ENCODE measurements around the gene RPL29. TPM values are rescaled to one million over a fixed set of nuclear protein-coding genes. Genes with fewer than 3 reads are reported as not detected.

The RPL29 gene
- total and polyA plus RNA-seq, 7 experiments from 2014 or later, result 1,152 to 2,133 (median 1,556) TPM

DNA sequence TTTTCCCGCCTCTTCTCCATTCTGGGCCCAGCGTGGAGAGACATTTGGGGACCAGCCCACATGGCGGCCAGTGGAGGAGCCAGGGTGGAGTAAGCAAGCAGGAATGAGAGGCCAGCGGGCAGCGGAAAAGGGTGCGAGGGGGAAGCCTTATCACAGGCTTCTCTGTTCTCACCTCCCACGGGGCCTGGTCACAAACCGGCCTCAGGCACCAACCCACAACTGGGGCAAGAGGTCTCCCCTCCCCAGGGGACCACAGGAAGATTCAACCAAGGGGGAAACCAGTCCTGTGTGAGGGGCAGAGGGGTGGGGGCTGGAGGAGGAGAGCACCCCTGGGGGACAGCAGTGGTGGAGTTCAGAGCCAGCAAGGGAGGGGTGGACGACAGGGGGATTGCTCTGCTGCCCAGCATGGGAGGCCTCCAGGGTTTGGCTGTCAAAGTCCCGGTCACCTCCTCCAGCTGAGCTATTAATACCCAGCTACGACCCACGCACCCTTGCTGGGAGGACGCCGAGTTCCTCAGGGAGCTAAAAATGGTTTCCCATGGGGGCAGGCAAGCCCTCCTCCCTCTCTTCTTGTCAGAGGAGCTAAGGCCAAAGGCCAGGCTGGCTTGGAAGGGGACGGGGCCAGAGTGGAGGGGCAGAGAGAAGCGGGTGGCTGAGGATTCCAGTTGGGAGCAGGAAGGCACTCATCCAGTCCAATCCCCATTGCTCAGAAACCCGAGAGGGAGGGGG, 23.8 kb upstream of the RPL29 start:
- Histone ChIP-seq H3K9me3 (ENCODE audit: control insufficient read depth in 2 of 3, low read length in 3 of 3) (no peaks in the 10 kb centered on the region), H3K4me1 (ENCODE audit: control insufficient read depth in 2 of 2, insufficient read depth in 2 of 2, low read length in 2 of 2) (no peaks in the 10 kb centered on the region), H3K27ac (ENCODE audit: low read depth, low read length) (no peak overlapping the region), H3K36me3 (ENCODE audit: control insufficient read depth in 2 of 3, insufficient read depth in 3 of 3, low read length in 3 of 3) (no peaks in the 10 kb centered on the region), H3K27me3 (ENCODE audit: control insufficient read depth in 2 of 2, insufficient read depth in 2 of 2, low read length in 2 of 2) (no peaks in the 10 kb centered on the region), H3K4me3 (ENCODE audit: low read length) (no peak overlapping the region)
- ChIA-PET POLR2A (no interaction called here), CTCF (no interaction called here)
- intact Hi-C loops (cut with micrococcal nuclease), result no loop called here
- ATAC-seq (no peak), DNase-seq (no peak)
- Mint-ChIP-seq H3K9me3 (no peaks in the 10 kb centered on the region), H3K36me3 (no peaks in the 10 kb centered on the region), H3K27ac (no peak overlapping the region), H3K27me3 (no peaks in the 10 kb centered on the region), H3K4me1 (peaks cover 0 to 6% (median 0%) of the 10 kb centered on the region in 7 donors), H3K4me3 (no peak overlapping the region)

DNA sequence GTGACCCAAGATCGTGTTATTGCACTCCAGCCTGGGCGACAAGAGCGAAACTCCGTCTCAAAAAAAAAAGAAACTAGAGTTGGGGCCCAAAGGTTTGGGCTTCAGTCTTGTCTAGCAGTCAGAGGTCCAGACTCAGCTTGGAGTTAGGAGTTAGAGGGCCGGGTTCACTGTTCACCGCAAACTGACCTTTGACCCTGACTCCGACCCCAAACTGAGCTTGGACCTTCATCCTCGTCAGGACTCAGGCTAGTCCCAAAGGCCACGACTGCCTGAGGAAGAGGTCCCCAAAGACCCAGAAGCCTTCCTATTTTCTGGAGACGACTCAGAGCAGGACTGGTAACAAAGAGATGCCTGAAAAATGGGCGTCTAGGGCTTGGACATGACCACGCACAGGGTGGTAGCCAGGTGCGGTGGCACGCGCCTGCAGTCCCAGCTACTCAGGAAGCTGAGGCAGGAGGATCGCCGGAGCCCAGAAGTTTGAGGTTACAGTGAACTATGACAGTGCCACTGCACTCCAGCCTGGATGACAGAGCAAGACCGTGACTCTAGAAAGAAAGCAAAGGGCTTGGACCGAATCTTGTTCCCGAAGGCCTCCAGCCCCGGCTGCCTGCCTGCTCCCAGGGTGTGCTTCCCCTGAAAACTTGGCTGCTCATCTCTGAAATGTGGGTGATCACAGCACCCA, 22.8 kb upstream of the RPL29 start:
- ATAC-seq, result no peak
- ChIA-PET POLR2A (no interaction called here), CTCF (no interaction called here)
- intact Hi-C loops (cut with micrococcal nuclease), result no loop called here
- peaks cover 0 to 6% (median 0%) of the 10 kb centered on the region in 7 donors for H3K4me1 Mint-ChIP-seq
- no peaks in the 10 kb centered on the region for H3K27me3 Mint-ChIP-seq
- no peaks in the 10 kb centered on the region for H3K9me3 Mint-ChIP-seq
- no peak for DNase-seq
- no peaks in the 10 kb centered on the region for H3K36me3 ChIP-seq (ENCODE audit: control insufficient read depth in 2 of 3, insufficient read depth in 3 of 3, low read length in 3 of 3)
- no peaks in the 10 kb centered on the region for H3K9me3 ChIP-seq (ENCODE audit: control insufficient read depth in 2 of 3, low read length in 3 of 3)
- H3K27me3 ChIP-seq (ENCODE audit: control insufficient read depth in 2 of 2, insufficient read depth in 2 of 2, low read length in 2 of 2), result no peaks in the 10 kb centered on the region
- no peaks in the 10 kb centered on the region for H3K36me3 Mint-ChIP-seq
- no peak overlapping the region for H3K4me3 ChIP-seq (ENCODE audit: low read length)
- H3K4me3 Mint-ChIP-seq, result no peak overlapping the region
- no peak overlapping the region for H3K27ac ChIP-seq (ENCODE audit: low read depth, low read length)
- H3K4me1 ChIP-seq (ENCODE audit: control insufficient read depth in 2 of 2, insufficient read depth in 2 of 2, low read length in 2 of 2), result no peaks in the 10 kb centered on the region
- no peak overlapping the region for H3K27ac Mint-ChIP-seq

DNA sequence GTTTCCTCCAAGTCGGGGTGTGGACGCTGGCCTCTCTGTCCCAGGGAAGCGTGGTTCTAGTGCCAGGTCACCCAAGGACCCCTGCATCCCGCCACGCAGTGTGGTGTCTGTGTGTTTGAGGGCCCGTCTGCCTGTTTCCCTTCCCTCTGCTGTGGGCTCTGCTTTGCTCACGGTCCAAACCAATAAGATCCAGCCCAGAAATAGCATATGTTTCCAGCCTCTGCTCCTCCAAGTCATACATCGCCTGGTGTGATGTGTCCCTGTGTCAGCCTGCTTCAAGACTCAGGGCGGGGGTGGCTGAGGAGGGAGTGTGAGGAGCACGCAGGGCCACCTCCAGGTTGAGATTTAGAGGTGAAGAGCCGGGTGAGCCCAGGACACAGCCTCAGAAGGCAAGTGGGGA, 21.9 kb upstream of the RPL29 start:
- no peaks in the 10 kb centered on the region for H3K27me3 Mint-ChIP-seq
- Histone ChIP-seq H3K9me3 (ENCODE audit: control insufficient read depth in 2 of 3, low read length in 3 of 3) (no peaks in the 10 kb centered on the region), H3K4me1 (ENCODE audit: control insufficient read depth in 2 of 2, insufficient read depth in 2 of 2, low read length in 2 of 2) (no peaks in the 10 kb centered on the region), H3K4me3 (ENCODE audit: low read length) (no peak overlapping the region), H3K27me3 (ENCODE audit: control insufficient read depth in 2 of 2, insufficient read depth in 2 of 2, low read length in 2 of 2) (no peaks in the 10 kb centered on the region), H3K36me3 (ENCODE audit: control insufficient read depth in 2 of 3, insufficient read depth in 3 of 3, low read length in 3 of 3) (no peaks in the 10 kb centered on the region), H3K27ac (ENCODE audit: low read depth, low read length) (no peak overlapping the region)
- H3K27ac Mint-ChIP-seq, result no peak overlapping the region
- no peaks in the 10 kb centered on the region for H3K9me3 Mint-ChIP-seq
- H3K4me1 Mint-ChIP-seq, result peaks cover 0 to 6% (median 0%) of the 10 kb centered on the region in 7 donors
- no peak for DNase-seq
- intact Hi-C loops (cut with micrococcal nuclease), result no loop called here
- ChIA-PET CTCF (interaction anchor here (1.0 to 1.5 kb wide), 3 partner anchors 12 to 45 kb away, joined by 3 to 4 read pairs (median 3); partner anchors contain the start of gene DUSP7), POLR2A (no interaction called here)
- no peak for ATAC-seq
- no peaks in the 10 kb centered on the region for H3K36me3 Mint-ChIP-seq
- no peak overlapping the region for H3K4me3 Mint-ChIP-seq

DNA sequence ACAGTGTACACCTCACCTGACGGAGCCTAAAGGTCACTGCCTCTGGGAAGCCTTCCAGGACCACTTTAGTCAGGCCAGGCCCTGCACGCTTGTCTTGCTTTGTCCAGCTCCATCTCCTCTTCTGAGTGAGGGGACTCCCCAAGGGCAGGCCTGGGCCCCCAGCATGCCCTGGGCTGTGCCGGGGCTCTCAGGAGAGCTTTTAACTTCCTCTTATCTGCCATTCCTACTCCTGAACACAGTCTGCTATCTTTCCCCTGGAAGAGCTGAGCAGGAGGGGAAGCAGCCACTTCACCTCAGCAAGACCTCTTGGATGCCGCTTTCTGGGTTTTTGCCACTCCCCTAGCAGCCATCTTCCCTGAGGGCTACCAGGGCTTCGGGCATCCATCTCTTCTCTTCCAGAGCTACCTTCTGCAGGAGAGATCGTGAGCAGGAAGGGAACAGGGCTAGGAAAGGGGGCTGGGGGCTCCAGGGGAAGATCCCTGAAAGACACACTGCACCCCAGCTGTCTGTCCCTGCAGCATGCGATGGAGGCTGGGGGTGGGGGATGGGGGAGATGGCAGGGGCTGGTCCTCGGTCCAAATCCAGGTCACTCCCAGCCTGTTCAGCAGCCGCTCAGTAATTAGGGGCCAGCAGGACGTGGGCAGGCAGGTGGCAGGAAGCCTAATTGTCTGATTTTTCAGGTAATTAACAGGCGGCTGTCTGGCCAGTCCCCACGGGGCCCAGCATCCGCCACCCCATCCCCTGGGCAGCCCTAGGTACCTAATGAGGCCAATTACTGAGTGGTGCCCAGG, 19.9 kb upstream of the RPL29 start:
- Mint-ChIP-seq H3K36me3 (peaks cover 0 to 4% (median 0%) of the 10 kb centered on the region in 5 donors), H3K4me1 (no peaks in the 10 kb centered on the region), H3K27me3 (no peaks in the 10 kb centered on the region), H3K9me3 (peaks cover 0 to 2% (median 0%) of the 10 kb centered on the region in 11 donors), H3K27ac (peak overlapping the region in 1 of 9 donors; percentile 72), H3K4me3 (no peak overlapping the region)
- H3K27me3 ChIP-seq (ENCODE audit: control insufficient read depth in 2 of 2, insufficient read depth in 2 of 2, low read length in 2 of 2), result no peaks in the 10 kb centered on the region
- H3K4me3 ChIP-seq (ENCODE audit: low read length), result no peak overlapping the region
- DNase-seq, result no peak
- H3K9me3 ChIP-seq (ENCODE audit: control insufficient read depth in 2 of 3, low read length in 3 of 3), result no peaks in the 10 kb centered on the region
- no peaks in the 10 kb centered on the region for H3K36me3 ChIP-seq (ENCODE audit: control insufficient read depth in 2 of 3, insufficient read depth in 3 of 3, low read length in 3 of 3)
- ATAC-seq, result no peak
- POLR2A ChIA-PET, result no interaction called here
- no peak overlapping the region for H3K27ac ChIP-seq (ENCODE audit: low read depth, low read length)
- intact Hi-C loops (cut with micrococcal nuclease), result no loop called here
- H3K4me1 ChIP-seq (ENCODE audit: control insufficient read depth in 2 of 2, insufficient read depth in 2 of 2, low read length in 2 of 2), result no peaks in the 10 kb centered on the region
- CTCF ChIA-PET, result interaction anchor here (0.6 to 1.5 kb wide), 3 partner anchors 37 to 444 kb away, joined by 4 to 5 read pairs (median 4); partner anchors contain the start of gene DUSP7

- Mint-ChIP-seq H3K27me3 (peaks cover 0 to 3% (median 0%) of the 10 kb centered on the region in 5 donors), H3K4me1 (no peaks in the 10 kb centered on the region), H3K4me3 (no peak overlapping the region), H3K36me3 (peaks cover 0 to 4% (median 0%) of the 10 kb centered on the region in 5 donors), H3K9me3 (peaks cover 0 to 2% (median 0%) of the 10 kb centered on the region in 11 donors), H3K27ac (no peak overlapping the region)
- ChIA-PET POLR2A (no interaction called here), CTCF (interaction anchor here (1.1 to 1.8 kb wide), 2 partner anchors 12 to 38 kb away, joined by 5 read pairs; no protein-coding TSS in a partner anchor)
- no peaks in the 10 kb centered on the region for H3K27me3 ChIP-seq (ENCODE audit: control insufficient read depth in 2 of 2, insufficient read depth in 2 of 2, low read length in 2 of 2)
- no peaks in the 10 kb centered on the region for H3K36me3 ChIP-seq (ENCODE audit: control insufficient read depth in 2 of 3, insufficient read depth in 3 of 3, low read length in 3 of 3)
- H3K27ac ChIP-seq (ENCODE audit: low read depth, low read length), result no peak overlapping the region
- DNase-seq (no peak), ATAC-seq (no peak)
- intact Hi-C loops (cut with micrococcal nuclease), result no loop called here
- no peak overlapping the region for H3K4me3 ChIP-seq (ENCODE audit: low read length)
- no peaks in the 10 kb centered on the region for H3K4me1 ChIP-seq (ENCODE audit: control insufficient read depth in 2 of 2, insufficient read depth in 2 of 2, low read length in 2 of 2)
- no peaks in the 10 kb centered on the region for H3K9me3 ChIP-seq (ENCODE audit: control insufficient read depth in 2 of 3, low read length in 3 of 3)
Observed at GRCh38 chr3:52014613-52015012, 18.9 kb upstream of the RPL29 start.

DNA sequence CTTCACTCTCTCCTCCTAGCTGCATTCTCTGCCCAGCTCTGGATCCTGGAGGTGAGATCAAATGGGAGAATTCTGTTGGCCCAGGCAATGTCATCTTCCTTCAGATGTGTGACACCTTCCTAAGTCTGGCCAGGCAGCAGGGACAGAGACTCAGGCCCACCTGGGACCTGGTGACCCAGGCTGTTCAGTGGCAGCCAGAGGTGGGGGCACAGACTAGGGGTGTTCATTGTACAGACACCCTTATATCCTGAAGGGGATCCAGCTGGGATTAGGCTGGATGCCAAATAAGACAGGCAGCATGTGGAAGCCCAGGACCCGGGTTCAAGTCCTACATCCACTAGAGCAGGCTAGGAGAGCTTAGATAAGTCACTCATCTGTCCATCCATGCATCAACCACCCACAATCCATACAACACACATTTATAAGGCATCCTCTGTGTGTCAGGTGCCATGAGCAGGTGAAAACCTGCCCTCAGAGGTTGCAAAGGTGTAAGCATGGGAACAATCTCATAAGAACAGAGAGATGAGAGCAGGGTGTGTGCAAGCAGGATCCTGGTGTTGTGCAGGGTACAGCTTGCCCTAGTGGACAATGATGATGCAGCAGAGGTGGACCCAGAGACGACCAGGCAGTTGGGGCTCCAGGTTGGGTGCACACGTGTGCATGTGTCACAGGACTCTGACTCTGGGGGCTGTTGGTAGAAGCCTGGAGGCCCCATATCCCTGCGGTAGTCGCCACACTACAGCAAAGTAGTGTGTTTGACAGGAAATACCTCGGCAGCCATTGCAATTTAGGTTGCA, 18.3 kb upstream of the RPL29 start:
- Mint-ChIP-seq H3K4me1 (peaks cover 0 to 1% (median 0%) of the 10 kb centered on the region in 7 donors), H3K9me3 (peaks cover 0 to 2% (median 0%) of the 10 kb centered on the region in 11 donors), H3K27ac (no peak overlapping the region), H3K4me3 (no peak overlapping the region), H3K27me3 (peaks cover 0 to 3% (median 0%) of the 10 kb centered on the region in 5 donors), H3K36me3 (peaks cover 0 to 4% (median 0%) of the 10 kb centered on the region in 5 donors)
- no peak overlapping the region for H3K4me3 ChIP-seq (ENCODE audit: low read length)
- no peaks in the 10 kb centered on the region for H3K36me3 ChIP-seq (ENCODE audit: control insufficient read depth in 2 of 3, insufficient read depth in 3 of 3, low read length in 3 of 3)
- POLR2A ChIA-PET, result interaction anchor here (0.6 kb wide), 1 partner anchor 8 kb away, joined by 3 read pairs; no protein-coding TSS in a partner anchor
- intact Hi-C loops (cut with micrococcal nuclease), result no loop called here
- CTCF ChIA-PET, result interaction anchor here (0.6 to 2.0 kb wide), 3 partner anchors 11 to 135 kb away, joined by 3 to 5 read pairs (median 5); no protein-coding TSS in a partner anchor
- no peaks in the 10 kb centered on the region for H3K27me3 ChIP-seq (ENCODE audit: control insufficient read depth in 2 of 2, insufficient read depth in 2 of 2, low read length in 2 of 2)
- no peaks in the 10 kb centered on the region for H3K4me1 ChIP-seq (ENCODE audit: control insufficient read depth in 2 of 2, insufficient read depth in 2 of 2, low read length in 2 of 2)
- no peak overlapping the region for H3K27ac ChIP-seq (ENCODE audit: low read depth, low read length)
- ATAC-seq (no peak), DNase-seq (no peak)
- no peaks in the 10 kb centered on the region for H3K9me3 ChIP-seq (ENCODE audit: control insufficient read depth in 2 of 3, low read length in 3 of 3)

All from naive thymus-derived CD4-positive, alpha-beta T cell (primary cell).